Suprapubic skin (tissue), 4 donors: Measurements from ENCODE around the gene CLEC2B. TPM values are rescaled to one million over a fixed set of nuclear protein-coding genes. Genes with fewer than 3 reads are reported as not detected.

Experiments used
- DNase-seq, 2 donors: peaks; one replicate each; pipeline ENCODE4 v3.0.0-alpha.2; 2019; ENCODE audit warnings: low spot score in 2 of 2
- H3K27ac ChIP-seq: fragments of 200-600 bp; sonication (generic); one replicate; pipeline ENCODE4 v1.5.1; 2019
- H3K27me3 ChIP-seq: fragments of 200-600 bp; sonication (generic); one replicate; pipeline ENCODE4 v1.5.1; 2019
- H3K36me3 ChIP-seq: fragments of 200-600 bp; sonication (generic); one replicate; pipeline ENCODE4 v1.5.1; 2019
- H3K4me1 ChIP-seq: fragments of 200-600 bp; sonication (generic); one replicate; pipeline ENCODE4 v1.5.1; 2019
- H3K4me3 ChIP-seq: fragments of 200-600 bp; sonication (generic); one replicate; pipeline ENCODE4 v1.5.1; 2019; ENCODE audit warnings: mild to moderate bottlenecking
- H3K9me3 ChIP-seq: fragments of 200-600 bp; sonication (generic); one replicate; pipeline ENCODE4 v1.5.1; 2019
- CTCF ChIP-seq, 2 donors: fragments of 200-600 bp in 1 of 2; fragments of 450-650 bp in 1 of 2; sonication (generic) in 1 of 2; IDR thresholded peaks; one replicate each; pipeline ENCODE4 v1.5.1; 2016 to 2019; ENCODE audit warnings: antibody characterized with exemption in 2 of 2, mild to moderate bottlenecking in 1 of 2, moderate library complexity in 1 of 2
- EP300 ChIP-seq: sonication (generic); formaldehyde crosslinking; IDR thresholded peaks from one replicate; pipeline ENCODE4 v1.6.1; 2017; ENCODE audit warnings: antibody characterized with exemption
- POLR2A ChIP-seq, 2 donors: fragments of 450-650 bp; IDR thresholded peaks; one replicate each; pipeline ENCODE4 v1.6.1; 2017; ENCODE audit warnings: antibody characterized with exemption in 2 of 2, mild to moderate bottlenecking in 2 of 2, moderate library complexity in 2 of 2
- POLR2AphosphoS5 ChIP-seq, 3 donors: sonication (generic); formaldehyde crosslinking; IDR thresholded peaks; one replicate each; pipeline ENCODE4 v1.6.1; 2017; ENCODE audit warnings: antibody characterized with exemption in 3 of 3
- WGBS: methylation state at CpG from one replicate; pipeline ENCODE4 v1.1.5; 2018; 5-methylcytosine and 5-hydroxymethylcytosine counted together
- total RNA-seq, 4 donors: library from RNA; depleted of rRNA; stranded (reverse); fragments of >200 nt; gene quantifications; one replicate each; pipeline ENCODE4 v1.1.0, GENCODE V29; 2016

Gene CLEC2B
- total RNA-seq, 4 donors from 2014 or later = 41.9 to 81.2 (median 53.5) TPM

GRCh38 chr12:9848899-9849298 is 20.3 kb downstream of the CLEC2B start:
- Histone ChIP-seq H3K9me3 (peaks cover 13% of the 10 kb centered on the region), H3K4me3 (no peak overlapping the region), H3K36me3 (peaks cover 22% of the 10 kb centered on the region), H3K27me3 (no peaks in the 10 kb centered on the region), H3K4me1 (no peaks in the 10 kb centered on the region), H3K27ac (no peak overlapping the region)
- 84% methylated on average over 3 of the region's 5 CpGs for WGBS
- DNase-seq = no peak
- TF ChIP-seq CTCF (IDR thresholded peaks at IDR 0.05) = no peak
- no peak for TF ChIP-seq EP300
- no peak for TF ChIP-seq POLR2AphosphoS5 (IDR thresholded peaks at IDR 0.05)
- TF ChIP-seq POLR2A (IDR thresholded peaks at IDR 0.05) = no peak

GRCh38 chr12:9843407-9843806 is 25.7 kb downstream of the CLEC2B start:
- DNase-seq = no peak
- Histone ChIP-seq H3K36me3 (no peaks in the 10 kb centered on the region), H3K9me3 (peaks cover 7% of the 10 kb centered on the region), H3K27ac (no peak overlapping the region), H3K4me1 (no peaks in the 10 kb centered on the region), H3K27me3 (no peaks in the 10 kb centered on the region), H3K4me3 (no peak overlapping the region)
- TF ChIP-seq POLR2AphosphoS5 (IDR thresholded peaks at IDR 0.05) (no peak), POLR2A (IDR thresholded peaks at IDR 0.05) (no peak), CTCF (IDR thresholded peaks at IDR 0.05) (no peak), EP300 (no peak)
- 63% methylated on average over 3 of the region's 3 CpGs for WGBS

GRCh38 chr12:9831720-9832119 is 37.4 kb downstream of the CLEC2B start:
- Histone ChIP-seq H3K4me1 (no peaks in the 10 kb centered on the region), H3K9me3 (no peaks in the 10 kb centered on the region), H3K4me3 (no peak overlapping the region), H3K27ac (no peak overlapping the region), H3K27me3 (no peaks in the 10 kb centered on the region), H3K36me3 (no peaks in the 10 kb centered on the region)
- no peak for TF ChIP-seq POLR2A (IDR thresholded peaks at IDR 0.05)
- no peak for TF ChIP-seq EP300
- TF ChIP-seq CTCF (IDR thresholded peaks at IDR 0.05) = no peak
- TF ChIP-seq POLR2AphosphoS5 (IDR thresholded peaks at IDR 0.05) = no peak
- no peak for DNase-seq
- WGBS = 65% methylated on average over 3 of the region's 3 CpGs

GRCh38 chr12:9829982-9830381 is 39.2 kb downstream of the CLEC2B start:
- Histone ChIP-seq H3K4me3 (no peak overlapping the region), H3K4me1 (no peaks in the 10 kb centered on the region), H3K27me3 (no peaks in the 10 kb centered on the region), H3K27ac (no peak overlapping the region), H3K36me3 (no peaks in the 10 kb centered on the region), H3K9me3 (no peaks in the 10 kb centered on the region)
- no peak for TF ChIP-seq POLR2A (IDR thresholded peaks at IDR 0.05)
- TF ChIP-seq CTCF (IDR thresholded peaks at IDR 0.05) = no peak
- no peak for TF ChIP-seq EP300
- TF ChIP-seq POLR2AphosphoS5 (IDR thresholded peaks at IDR 0.05) = no peak
- 83% methylated on average over 5 of the region's 5 CpGs for WGBS
- DNase-seq = no peak

DNA sequence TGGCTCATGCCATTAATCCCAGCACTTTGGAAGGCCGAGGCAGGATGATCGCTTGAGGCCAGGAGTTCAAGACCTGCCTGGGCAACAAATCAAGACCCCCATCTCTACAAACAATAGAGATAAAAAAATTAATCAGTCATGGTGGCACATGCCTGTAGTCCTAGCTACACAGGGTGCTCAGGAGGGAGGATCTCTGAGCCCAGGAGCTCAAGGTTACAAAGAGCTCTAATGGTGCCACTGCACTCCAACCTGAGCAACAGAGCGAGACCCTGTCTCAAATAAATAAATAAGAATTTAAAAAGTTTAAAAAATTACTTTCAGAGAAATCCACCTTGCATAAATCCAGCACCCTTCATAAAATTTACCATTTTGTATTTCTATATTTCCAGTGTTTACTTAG is 39.7 kb downstream of the CLEC2B start:
- no peaks in the 10 kb centered on the region for H3K36me3 ChIP-seq
- TF ChIP-seq CTCF (IDR thresholded peaks at IDR 0.05) (no peak), EP300 (no peak), POLR2A (IDR thresholded peaks at IDR 0.05) (no peak), POLR2AphosphoS5 (IDR thresholded peaks at IDR 0.05) (no peak)
- WGBS = 92% methylated on average over 3 of the region's 3 CpGs
- H3K9me3 ChIP-seq = no peaks in the 10 kb centered on the region
- no peak overlapping the region for H3K4me3 ChIP-seq
- DNase-seq = no peak
- H3K27ac ChIP-seq = no peak overlapping the region
- H3K27me3 ChIP-seq = no peaks in the 10 kb centered on the region
- H3K4me1 ChIP-seq = no peaks in the 10 kb centered on the region
